Nephron progenitor cell (in vitro differentiated cells): ENCODE measurements around the gene AASS.

Source experiments
- DNase-seq: peaks from one replicate; pipeline ENCODE4 v3.0.0; 2021
- H3K27ac Mint-ChIP-seq: 2 replicates; pipeline ENCODE4 v1.8.0; 2021; ENCODE audit warnings: mild to moderate bottlenecking, moderate library complexity, mixed read lengths
- H3K27me3 Mint-ChIP-seq: 2 replicates; pipeline ENCODE4 v1.8.0; 2021; ENCODE audit warnings: mild to moderate bottlenecking, low read depth, mixed read lengths; ENCODE audit not compliant: poor library complexity
- H3K36me3 Mint-ChIP-seq: 2 replicates; pipeline ENCODE4 v1.8.0; 2021; ENCODE audit warnings: low read depth, mixed read lengths
- H3K4me1 Mint-ChIP-seq: 2 replicates; pipeline ENCODE4 v1.8.0; 2021; ENCODE audit warnings: mixed read lengths
- H3K4me3 Mint-ChIP-seq: 2 replicates; pipeline ENCODE4 v1.8.0; 2021; ENCODE audit warnings: mild to moderate bottlenecking, moderate library complexity, mixed read lengths
- H3K9me3 Mint-ChIP-seq: 2 replicates; pipeline ENCODE4 v1.8.0; 2021; ENCODE audit warnings: mild to moderate bottlenecking, moderate library complexity, mixed read lengths
- CTCF ChIP-seq: fragments of 200-600 bp; sonication (generic); IDR thresholded peaks from 2 replicates; pipeline ENCODE4 v1.5.0; 2021; ENCODE audit warnings: antibody characterized with exemption

AASS gene

GRCh38 chr7:122059542-122059941 is 84.5 kb downstream of the AASS start:
- Mint-ChIP-seq H3K27me3 (no peaks in the 10 kb centered on the region), H3K4me3 (no peak overlapping the region), H3K9me3 (no peaks in the 10 kb centered on the region), H3K36me3 (no peaks in the 10 kb centered on the region), H3K4me1 (no peaks in the 10 kb centered on the region), H3K27ac (no peak overlapping the region)
- DNase-seq: no peak
- no peak for TF ChIP-seq CTCF

- H3K4me1 Mint-ChIP-seq: no peaks in the 10 kb centered on the region
- no peaks in the 10 kb centered on the region for H3K27me3 Mint-ChIP-seq
- no peak for TF ChIP-seq CTCF
- no peaks in the 10 kb centered on the region for H3K9me3 Mint-ChIP-seq
- DNase-seq: no peak
- H3K4me3 Mint-ChIP-seq: no peak overlapping the region
- no peaks in the 10 kb centered on the region for H3K36me3 Mint-ChIP-seq
- no peak overlapping the region for H3K27ac Mint-ChIP-seq
These were observed 87.1 kb downstream of the AASS start for GRCh38 chr7:122056977-122057376.

- Mint-ChIP-seq H3K36me3 (no peaks in the 10 kb centered on the region), H3K4me1 (no peaks in the 10 kb centered on the region), H3K27ac (no peak overlapping the region), H3K9me3 (no peaks in the 10 kb centered on the region), H3K27me3 (no peaks in the 10 kb centered on the region), H3K4me3 (no peak overlapping the region)
- no peak for TF ChIP-seq CTCF
- no peak for DNase-seq
These were observed 89.0 kb downstream of the AASS start for GRCh38 chr7:122055073-122055472.

GRCh38 chr7:122054393-122054792 is 89.7 kb downstream of the AASS start:
- Mint-ChIP-seq H3K4me3 (no peak overlapping the region), H3K4me1 (no peaks in the 10 kb centered on the region), H3K27ac (no peak overlapping the region), H3K36me3 (no peaks in the 10 kb centered on the region), H3K9me3 (no peaks in the 10 kb centered on the region), H3K27me3 (no peaks in the 10 kb centered on the region)
- no peak for TF ChIP-seq CTCF
- no peak for DNase-seq

GRCh38 chr7:122046402-122046801 is 97.6 kb downstream of the AASS start:
- Mint-ChIP-seq H3K27me3 (peaks cover 3% of the 10 kb centered on the region), H3K4me3 (no peak overlapping the region), H3K27ac (no peak overlapping the region), H3K36me3 (no peaks in the 10 kb centered on the region), H3K9me3 (no peaks in the 10 kb centered on the region), H3K4me1 (no peaks in the 10 kb centered on the region)
- TF ChIP-seq CTCF: no peak
- no peak for DNase-seq

- no peaks in the 10 kb centered on the region for H3K36me3 Mint-ChIP-seq
- H3K27me3 Mint-ChIP-seq: peaks cover 3% of the 10 kb centered on the region
- TF ChIP-seq CTCF: no peak
- no peak for DNase-seq
- no peaks in the 10 kb centered on the region for H3K9me3 Mint-ChIP-seq
- H3K4me1 Mint-ChIP-seq: no peaks in the 10 kb centered on the region
- H3K4me3 Mint-ChIP-seq: no peak overlapping the region
- no peak overlapping the region for H3K27ac Mint-ChIP-seq
These were observed 103.9 kb downstream of the AASS start for GRCh38 chr7:122040147-122040546.
